Measurements from ENCODE around the gene CACNA2D1.

The CACNA2D1 gene

DNA sequence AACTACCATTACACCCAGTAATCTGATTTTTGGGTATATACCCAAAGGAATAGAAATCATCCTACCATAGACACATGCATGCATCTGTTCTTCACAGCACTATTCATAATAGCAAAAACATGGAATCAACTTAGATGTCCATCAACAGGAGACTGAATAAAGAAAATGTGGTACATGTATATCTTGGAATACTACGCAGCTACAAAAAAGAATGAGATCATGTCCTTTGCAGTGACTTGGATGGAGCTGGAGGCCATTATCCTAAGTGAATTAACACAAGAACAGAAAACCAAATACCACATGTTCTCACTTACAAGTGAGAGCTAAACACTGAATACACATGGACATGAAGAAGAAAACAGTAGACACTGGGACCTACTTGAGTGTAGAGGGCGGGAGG, 254.9 kb downstream of the CACNA2D1 start:
- no peak overlapping the region for H3K4me3 ChIP-seq (ENCODE audit: low read depth, low read length)
- in situ Hi-C loops (cut with HindIII; ENCODE audit: low pct_ligation_motif_present, low sequenced_read_pairs) = no loop called here
- H3K27ac ChIP-seq = no peak overlapping the region
- H3K27me3 ChIP-seq (replicated peaks) = no peaks in the 10 kb centered on the region
- no peaks in the 10 kb centered on the region for H3K36me3 ChIP-seq (replicated peaks)
- TF ChIP-seq, protein P1, sequence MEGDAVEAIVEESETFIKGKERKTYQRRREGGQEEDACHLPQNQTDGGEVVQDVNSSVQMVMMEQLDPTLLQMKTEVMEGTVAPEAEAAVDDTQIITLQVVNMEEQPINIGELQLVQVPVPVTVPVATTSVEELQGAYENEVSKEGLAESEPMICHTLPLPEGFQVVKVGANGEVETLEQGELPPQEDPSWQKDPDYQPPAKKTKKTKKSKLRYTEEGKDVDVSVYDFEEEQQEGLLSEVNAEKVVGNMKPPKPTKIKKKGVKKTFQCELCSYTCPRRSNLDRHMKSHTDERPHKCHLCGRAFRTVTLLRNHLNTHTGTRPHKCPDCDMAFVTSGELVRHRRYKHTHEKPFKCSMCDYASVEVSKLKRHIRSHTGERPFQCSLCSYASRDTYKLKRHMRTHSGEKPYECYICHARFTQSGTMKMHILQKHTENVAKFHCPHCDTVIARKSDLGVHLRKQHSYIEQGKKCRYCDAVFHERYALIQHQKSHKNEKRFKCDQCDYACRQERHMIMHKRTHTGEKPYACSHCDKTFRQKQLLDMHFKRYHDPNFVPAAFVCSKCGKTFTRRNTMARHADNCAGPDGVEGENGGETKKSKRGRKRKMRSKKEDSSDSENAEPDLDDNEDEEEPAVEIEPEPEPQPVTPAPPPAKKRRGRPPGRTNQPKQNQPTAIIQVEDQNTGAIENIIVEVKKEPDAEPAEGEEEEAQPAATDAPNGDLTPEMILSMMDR (IDR thresholded peaks at IDR 0.05; ENCODE audit: low read depth, low read length, missing control alignments) = no peak
- DNase-seq = no peak

DNA sequence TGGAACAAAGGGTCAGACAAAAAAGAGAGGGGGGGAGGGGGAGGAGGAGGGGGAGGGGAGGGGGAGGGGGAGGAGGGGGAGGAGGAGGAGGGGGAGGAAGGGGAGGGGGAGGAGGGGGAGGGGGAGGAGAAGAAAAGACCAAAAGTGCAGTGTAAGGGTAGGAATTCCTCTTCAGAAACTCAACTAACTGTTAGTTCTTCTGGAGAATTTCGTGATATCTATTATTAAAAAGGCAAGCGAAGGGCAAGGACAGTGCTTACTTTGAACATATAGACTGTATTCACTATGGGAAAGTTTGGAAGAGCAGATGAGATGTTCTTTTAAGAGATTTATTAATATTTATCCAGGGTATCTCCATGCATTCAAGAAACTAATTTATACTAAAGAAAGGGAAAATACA, 258.1 kb downstream of the CACNA2D1 start:
- Histone ChIP-seq H3K27me3 (replicated peaks) (no peaks in the 10 kb centered on the region), H3K27ac (no peak overlapping the region), H3K4me3 (ENCODE audit: low read depth, low read length) (no peak overlapping the region), H3K36me3 (replicated peaks) (peaks cover under 1% of the 10 kb centered on the region)
- TF ChIP-seq, protein P1 (IDR thresholded peaks at IDR 0.05; ENCODE audit: low read depth, low read length, missing control alignments) = no peak
- in situ Hi-C loops (cut with HindIII; ENCODE audit: low pct_ligation_motif_present, low sequenced_read_pairs) = no loop called here
- DNase-seq = no peak

DNA sequence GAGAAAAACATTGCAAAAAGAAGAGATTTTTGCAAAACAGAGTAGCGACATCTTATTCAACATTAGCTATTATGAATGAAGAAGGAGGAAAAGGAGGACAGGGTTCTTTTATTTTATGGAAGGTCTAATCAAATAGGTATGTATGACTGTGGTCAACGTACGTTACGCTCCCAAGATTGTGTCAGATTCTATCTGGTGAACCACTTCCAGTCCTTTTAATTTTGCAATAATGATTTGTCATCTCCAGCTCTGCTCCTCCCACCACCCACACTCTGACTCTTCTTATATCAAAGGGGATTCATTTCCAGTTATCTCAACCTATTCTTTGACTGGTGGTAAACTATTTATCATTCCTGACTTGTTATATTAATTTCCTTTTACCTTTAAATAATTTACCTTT, 259.9 kb downstream of the CACNA2D1 start:
- Histone ChIP-seq H3K27me3 (replicated peaks) (no peaks in the 10 kb centered on the region), H3K4me3 (ENCODE audit: low read depth, low read length) (no peak overlapping the region), H3K27ac (peak overlapping the region; percentile 27), H3K36me3 (replicated peaks) (peaks cover 3% of the 10 kb centered on the region)
- peak; percentile 79 for DNase-seq
- in situ Hi-C loops (cut with HindIII; ENCODE audit: low pct_ligation_motif_present, low sequenced_read_pairs) = no loop called here
- TF ChIP-seq, protein P1 (IDR thresholded peaks at IDR 0.05; ENCODE audit: low read depth, low read length, missing control alignments) = no peak

DNA sequence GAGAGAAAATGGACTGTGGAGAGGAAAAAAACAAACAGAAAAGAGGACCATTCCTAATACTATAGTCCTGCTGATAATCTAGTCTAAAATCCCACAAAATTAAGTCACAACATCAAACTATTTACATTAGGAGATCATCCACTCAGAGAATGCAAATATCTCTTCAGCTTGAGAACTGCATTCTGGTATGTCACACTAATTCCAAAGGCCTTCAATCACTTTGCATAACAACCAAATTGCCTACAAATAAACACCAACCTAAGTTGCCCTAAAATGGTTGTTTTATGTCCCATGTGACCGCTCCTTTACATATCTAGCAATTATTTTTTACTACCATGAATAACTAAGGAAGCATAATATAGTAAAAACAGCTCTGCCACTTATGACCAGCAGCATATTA, 264.3 kb downstream of the CACNA2D1 start:
- in situ Hi-C loops (cut with HindIII; ENCODE audit: low pct_ligation_motif_present, low sequenced_read_pairs) = no loop called here
- TF ChIP-seq, protein P1 (IDR thresholded peaks at IDR 0.05; ENCODE audit: low read depth, low read length, missing control alignments) = no peak
- H3K4me3 ChIP-seq (ENCODE audit: low read depth, low read length) = no peak overlapping the region
- no peak for DNase-seq
- H3K27ac ChIP-seq = no peak overlapping the region
- peaks cover 3% of the 10 kb centered on the region for H3K36me3 ChIP-seq (replicated peaks)
- no peaks in the 10 kb centered on the region for H3K27me3 ChIP-seq (replicated peaks)

DNA sequence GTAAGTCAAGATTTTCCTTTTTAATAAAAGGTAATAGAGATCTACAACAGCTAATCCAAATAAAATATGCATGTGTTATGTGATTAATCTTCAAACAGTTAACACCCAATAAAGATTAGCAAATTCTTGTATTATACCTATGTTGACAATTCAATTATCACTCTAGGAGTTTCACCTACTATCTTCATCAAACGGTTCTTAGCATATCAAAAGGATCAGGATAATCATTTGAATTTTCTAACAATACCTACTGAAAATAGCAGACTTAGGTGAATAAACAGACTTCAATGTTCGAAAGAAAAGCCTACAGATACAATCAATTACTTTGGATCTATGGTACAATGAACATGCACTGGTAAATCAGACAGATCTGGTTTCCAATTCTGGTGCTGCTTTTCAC, 268.3 kb downstream of the CACNA2D1 start:
- H3K36me3 ChIP-seq (replicated peaks) = peaks cover under 1% of the 10 kb centered on the region
- TF ChIP-seq, protein P1 (IDR thresholded peaks at IDR 0.05; ENCODE audit: low read depth, low read length, missing control alignments) = no peak
- H3K4me3 ChIP-seq (ENCODE audit: low read depth, low read length) = no peak overlapping the region
- H3K27ac ChIP-seq = no peak overlapping the region
- DNase-seq = no peak
- in situ Hi-C loops (cut with HindIII; ENCODE audit: low pct_ligation_motif_present, low sequenced_read_pairs) = no loop called here
- H3K27me3 ChIP-seq (replicated peaks) = no peaks in the 10 kb centered on the region

DNA sequence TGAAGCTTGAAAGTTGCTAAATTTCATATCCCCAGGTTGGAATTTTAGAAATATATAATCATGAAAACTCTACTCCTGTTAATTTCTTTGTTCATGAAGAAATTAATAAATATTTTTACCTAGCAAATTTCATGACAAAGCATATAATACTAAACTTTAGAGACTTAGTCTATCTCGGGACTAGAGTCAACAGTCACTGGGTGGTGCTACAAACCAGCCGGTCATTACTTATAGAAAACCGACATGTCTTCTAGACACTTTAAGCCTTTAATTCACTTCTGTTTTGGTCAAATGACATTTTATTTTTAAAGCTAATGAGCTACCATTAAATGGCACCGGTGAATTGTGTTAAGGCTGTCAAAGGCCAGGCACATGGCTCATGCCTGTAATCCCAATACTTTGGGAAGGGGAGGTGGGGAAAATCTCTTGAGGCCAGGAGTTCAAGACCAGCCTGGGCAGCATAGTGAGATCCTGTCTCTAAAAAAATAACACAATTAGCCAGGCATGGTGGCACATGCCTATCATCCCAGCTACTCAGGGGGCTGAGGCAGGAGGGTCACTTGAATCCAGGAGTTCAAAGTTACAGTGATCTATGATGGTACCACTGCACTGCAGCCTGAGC, 270.1 kb downstream of the CACNA2D1 start:
- DNase-seq = no peak
- TF ChIP-seq, protein P1 (IDR thresholded peaks at IDR 0.05; ENCODE audit: low read depth, low read length, missing control alignments) = no peak
- Histone ChIP-seq H3K27ac (no peak overlapping the region), H3K36me3 (replicated peaks) (no peaks in the 10 kb centered on the region), H3K4me3 (ENCODE audit: low read depth, low read length) (no peak overlapping the region), H3K27me3 (replicated peaks) (no peaks in the 10 kb centered on the region)
- in situ Hi-C loops (cut with HindIII; ENCODE audit: low pct_ligation_motif_present, low sequenced_read_pairs) = no loop called here
